PC-3 (cell line): Measurements from ENCODE around the gene PLEKHM1. TPM values are rescaled to one million over a fixed set of nuclear protein-coding genes. Genes with fewer than 3 reads are reported as not detected.

ENCODE experiments used
- ATAC-seq: fragments of 200-7000 bp; cut with Tn5 transposase; 2 replicates; pipeline ENCODE4 v1.9.1; 2020; ENCODE audit warnings: mild to moderate bottlenecking, moderate library complexity
- BruUV-seq: library from RNA; stranded (reverse); fragments of 400-500 nt; replicated peaks from 2 replicates; lab custom pipeline; 2021; lab: Mats Ljungman, UMichigan
- CTCF ChIA-PET: fragments of 300-600 bp; sonication (Branson Sonifier 250); formaldehyde crosslinking; loops from one replicate; lab custom pipeline; 2022; ENCODE audit warnings: antibody characterized with exemption; lab: Charles Lee
- POLR2A ChIA-PET: fragments of 300-600 bp; sonication (Branson Sonifier 250); formaldehyde crosslinking; loops from one replicate; lab custom pipeline; 2022; ENCODE audit warnings: antibody characterized with exemption; ENCODE audit not compliant: unreplicated experiment; lab: Charles Lee
- DNase-seq: peaks from one replicate; pipeline ENCODE4 v3.0.0-alpha.2; 2015
- H2AFZ ChIP-seq: fragments of 300-600 bp; sonication (generic); 2 replicates; pipeline ENCODE4 v1.6.0; 2016; ENCODE audit warnings: antibody characterized with exemption, low read length
- H3F3A ChIP-seq: fragments of 300-600 bp; sonication (generic); one replicate; pipeline ENCODE4 v1.6.0; 2017; ENCODE audit warnings: antibody characterized with exemption, low read length, control low read depth, mild to moderate bottlenecking; ENCODE audit not compliant: unreplicated experiment
- H3K27ac ChIP-seq: fragments of 300-600 bp; sonication (generic); 2 replicates; pipeline ENCODE4 v1.5.1; 2016; ENCODE audit warnings: mild to moderate bottlenecking, low read length
- H3K27me3 ChIP-seq: fragments of 300-600 bp; sonication (generic); 2 replicates; pipeline ENCODE4 v1.6.1; 2016; ENCODE audit warnings: low read length, mixed read lengths
- H3K36me3 ChIP-seq: fragments of 300-600 bp; sonication (generic); 2 replicates; pipeline ENCODE4 v1.6.1; 2016; ENCODE audit warnings: low read depth, mixed run types, low read length, mixed read lengths
- H3K4me1 ChIP-seq: fragments of 300-600 bp; sonication (generic); 2 replicates; pipeline ENCODE4 v1.5.1; 2016; ENCODE audit warnings: low read length; ENCODE audit not compliant: insufficient read depth
- H3K4me2 ChIP-seq: fragments of 300-600 bp; sonication (generic); 2 replicates; pipeline ENCODE4 v1.6.0; 2016; ENCODE audit warnings: low read length
- H3K4me3 ChIP-seq: fragments of 300-600 bp; sonication (generic); 2 replicates; pipeline ENCODE4 v1.5.1; 2016; ENCODE audit warnings: mild to moderate bottlenecking, low read length, mixed read lengths
- H3K79me2 ChIP-seq: fragments of 300-600 bp; sonication (generic); 2 replicates; pipeline ENCODE4 v1.6.1; 2017; ENCODE audit warnings: low read length, mixed read lengths
- H3K9ac ChIP-seq: fragments of 300-600 bp; sonication (generic); 2 replicates; pipeline ENCODE4 v1.6.0; 2016; ENCODE audit warnings: mild to moderate bottlenecking, low read length
- H3K9me2 ChIP-seq: fragments of 300-600 bp; sonication (generic); replicated peaks from 2 replicates; pipeline ENCODE4 v1.6.1; 2016; ENCODE audit warnings: mixed run types, low read length, mixed read lengths
- H3K9me3 ChIP-seq: fragments of 300-600 bp; sonication (generic); 2 replicates; pipeline ENCODE4 v1.6.1; 2016; ENCODE audit warnings: low read length, mixed read lengths
- H4K20me1 ChIP-seq: fragments of 300-600 bp; sonication (generic); 2 replicates; pipeline ENCODE4 v1.6.1; 2016; ENCODE audit warnings: low read length, mixed read lengths
- intact Hi-C: fragments of 100-400 bp; cut with micrococcal nuclease; formaldehyde crosslinking; loops from 2 replicates; pipeline ENCODE4 v1.9.0; 2023
- total RNA-seq: library from RNA; depleted of rRNA; stranded (reverse); fragments of >200 nt; gene quantifications from 2 replicates; pipeline ENCODE4 v1.2.3, GENCODE V29; 2014; rRNA removed
- TF ChIP-seq, protein P1 (sequence below): fragments of 300-600 bp; sonication (generic); conservative IDR thresholded peaks from 2 replicates; pipeline ENCODE4 v1.5.1; 2017; ENCODE audit warnings: antibody characterized with exemption, low read depth, mild to moderate bottlenecking, low read length

The PLEKHM1 gene
- total RNA-seq, 1 experiment from 2014 or later, result 15.8 TPM

DNA sequence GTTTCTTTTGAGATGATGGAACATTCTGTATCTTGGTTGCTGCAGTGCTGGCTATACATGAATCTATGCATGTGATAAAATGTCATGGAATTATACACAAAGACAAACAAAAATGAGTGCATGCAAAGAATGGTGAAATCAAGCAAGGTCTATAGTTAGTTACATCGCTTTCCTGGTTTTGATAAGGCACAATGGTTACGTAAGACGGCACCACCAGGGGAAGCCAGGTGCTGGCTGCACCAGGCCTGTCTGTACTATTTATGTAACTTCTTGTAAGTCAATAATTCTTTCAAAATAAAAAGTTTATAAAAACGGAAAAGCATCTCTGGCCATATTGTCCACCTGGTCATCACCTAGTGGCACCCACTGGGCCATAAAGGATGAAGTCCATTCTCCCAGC lies 104.3 kb downstream of the PLEKHM1 start:
- TF ChIP-seq, protein P1, sequence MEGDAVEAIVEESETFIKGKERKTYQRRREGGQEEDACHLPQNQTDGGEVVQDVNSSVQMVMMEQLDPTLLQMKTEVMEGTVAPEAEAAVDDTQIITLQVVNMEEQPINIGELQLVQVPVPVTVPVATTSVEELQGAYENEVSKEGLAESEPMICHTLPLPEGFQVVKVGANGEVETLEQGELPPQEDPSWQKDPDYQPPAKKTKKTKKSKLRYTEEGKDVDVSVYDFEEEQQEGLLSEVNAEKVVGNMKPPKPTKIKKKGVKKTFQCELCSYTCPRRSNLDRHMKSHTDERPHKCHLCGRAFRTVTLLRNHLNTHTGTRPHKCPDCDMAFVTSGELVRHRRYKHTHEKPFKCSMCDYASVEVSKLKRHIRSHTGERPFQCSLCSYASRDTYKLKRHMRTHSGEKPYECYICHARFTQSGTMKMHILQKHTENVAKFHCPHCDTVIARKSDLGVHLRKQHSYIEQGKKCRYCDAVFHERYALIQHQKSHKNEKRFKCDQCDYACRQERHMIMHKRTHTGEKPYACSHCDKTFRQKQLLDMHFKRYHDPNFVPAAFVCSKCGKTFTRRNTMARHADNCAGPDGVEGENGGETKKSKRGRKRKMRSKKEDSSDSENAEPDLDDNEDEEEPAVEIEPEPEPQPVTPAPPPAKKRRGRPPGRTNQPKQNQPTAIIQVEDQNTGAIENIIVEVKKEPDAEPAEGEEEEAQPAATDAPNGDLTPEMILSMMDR, result no peak
- Histone ChIP-seq H3K36me3 (no peaks in the 10 kb centered on the region), H3K9me2 (no peaks in the 10 kb centered on the region), H3F3A (no peaks in the 10 kb centered on the region), H3K27me3 (no peaks in the 10 kb centered on the region), H3K4me1 (peaks cover 14% of the 10 kb centered on the region), H3K9me3 (no peaks in the 10 kb centered on the region), H3K27ac (no peak overlapping the region), H2AFZ (no peak overlapping the region), H3K9ac (no peak overlapping the region), H3K4me2 (no peak overlapping the region), H3K4me3 (no peak overlapping the region), H4K20me1 (no peaks in the 10 kb centered on the region), H3K79me2 (no peaks in the 10 kb centered on the region)
- no peak for DNase-seq
- no peak for ATAC-seq
- no TSS peak for BruUV-seq
- ChIA-PET POLR2A (no interaction called here), CTCF (interaction anchor here (0.6 to 2.5 kb wide), 5 partner anchors 67 to 167 kb away, joined by 3 to 9 read pairs (median 4); partner anchors contain the start of gene MAP3K14)
- intact Hi-C loops, result loop anchor here (5.0 kb wide), 1 partner anchor 94 kb away; no protein-coding TSS in a partner anchor

Other genes starting within 250 kb of the PLEKHM1 start
- not detected in 2 replicates for gene SPATA32, start 228.6 kb downstream of the PLEKHM1 start, total RNA-seq
- 15.9 and 16.8 TPM in 2 replicates for gene MAP3K14, start 173.7 kb downstream of the PLEKHM1 start, total RNA-seq
- gene ARHGAP27, start 57.9 kb downstream of the PLEKHM1 start, total RNA-seq, result 119 and 134 TPM in 2 replicates